ENCODE data around the gene PIK3R6. TPM values are rescaled to one million over a fixed set of nuclear protein-coding genes. Genes with fewer than 3 reads are reported as not detected.

The PIK3R6 gene
- total and polyA plus RNA-seq, 10 of the 15 experiments (the other 5 are each of a cell fraction or from before 2014, with no cell fraction given) = 6.7 to 146 (median 68.2) TPM

DNA sequence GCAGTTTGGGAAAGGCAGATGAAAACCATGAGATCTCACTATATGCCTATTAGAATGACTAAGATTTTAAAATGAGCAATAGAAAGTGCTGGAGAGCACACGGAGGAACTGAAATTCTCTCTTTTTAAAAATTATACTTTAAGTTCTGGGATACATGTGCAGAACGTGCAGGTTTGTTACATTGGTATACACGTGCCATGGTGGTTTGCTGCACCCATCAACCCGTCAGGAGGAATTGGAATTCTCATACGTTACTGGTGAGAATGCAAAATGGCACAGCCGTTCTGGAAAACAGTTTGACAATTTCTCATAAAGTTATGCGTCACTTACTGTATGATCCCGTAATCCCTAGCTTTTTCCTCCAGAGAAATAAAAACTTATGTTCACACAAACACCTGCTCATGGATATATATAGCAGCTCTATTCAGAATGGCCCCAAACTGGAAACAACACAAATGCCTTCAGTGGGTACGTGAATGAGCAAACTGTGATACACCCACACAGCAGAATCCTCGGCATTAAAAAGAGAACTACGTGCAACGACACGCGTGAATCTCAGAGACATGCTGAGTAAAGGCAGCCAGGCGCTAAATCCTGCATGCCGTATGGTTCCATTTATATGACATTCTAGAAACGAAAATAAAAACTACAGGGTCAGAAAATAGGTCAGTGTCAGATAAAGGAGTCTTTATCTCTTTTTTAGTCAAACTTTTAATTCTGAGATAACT is 11.8 kb downstream of the PIK3R6 start (continued):
- TF ChIP-seq JUNB (IDR thresholded peaks at IDR 0.05) = peak; percentile 88
- no peak for TF ChIP-seq HDAC2 (IDR thresholded peaks at IDR 0.05)
- TF ChIP-seq CBX3 (IDR thresholded peaks at IDR 0.05; ENCODE audit: borderline replicate concordance, low read depth) = no peak
- TF ChIP-seq SREBF1 (IDR thresholded peaks at IDR 0.05; ENCODE audit: low read length) = no peak
- peak; percentile 92 for TF ChIP-seq ATF7 (IDR thresholded peaks at IDR 0.05; ENCODE audit: low read depth)
- TF ChIP-seq BRCA1 (IDR thresholded peaks at IDR 0.05; ENCODE audit: low read depth, low read length) = no peak
- TF ChIP-seq ZNF622 (IDR thresholded peaks at IDR 0.05) = no peak
- TF ChIP-seq, protein P1, sequence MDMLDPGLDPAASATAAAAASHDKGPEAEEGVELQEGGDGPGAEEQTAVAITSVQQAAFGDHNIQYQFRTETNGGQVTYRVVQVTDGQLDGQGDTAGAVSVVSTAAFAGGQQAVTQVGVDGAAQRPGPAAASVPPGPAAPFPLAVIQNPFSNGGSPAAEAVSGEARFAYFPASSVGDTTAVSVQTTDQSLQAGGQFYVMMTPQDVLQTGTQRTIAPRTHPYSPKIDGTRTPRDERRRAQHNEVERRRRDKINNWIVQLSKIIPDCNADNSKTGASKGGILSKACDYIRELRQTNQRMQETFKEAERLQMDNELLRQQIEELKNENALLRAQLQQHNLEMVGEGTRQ (IDR thresholded peaks at IDR 0.05; ENCODE audit: borderline replicate concordance, low read depth, low read length) = no peak
- TF ChIP-seq, protein P2, sequence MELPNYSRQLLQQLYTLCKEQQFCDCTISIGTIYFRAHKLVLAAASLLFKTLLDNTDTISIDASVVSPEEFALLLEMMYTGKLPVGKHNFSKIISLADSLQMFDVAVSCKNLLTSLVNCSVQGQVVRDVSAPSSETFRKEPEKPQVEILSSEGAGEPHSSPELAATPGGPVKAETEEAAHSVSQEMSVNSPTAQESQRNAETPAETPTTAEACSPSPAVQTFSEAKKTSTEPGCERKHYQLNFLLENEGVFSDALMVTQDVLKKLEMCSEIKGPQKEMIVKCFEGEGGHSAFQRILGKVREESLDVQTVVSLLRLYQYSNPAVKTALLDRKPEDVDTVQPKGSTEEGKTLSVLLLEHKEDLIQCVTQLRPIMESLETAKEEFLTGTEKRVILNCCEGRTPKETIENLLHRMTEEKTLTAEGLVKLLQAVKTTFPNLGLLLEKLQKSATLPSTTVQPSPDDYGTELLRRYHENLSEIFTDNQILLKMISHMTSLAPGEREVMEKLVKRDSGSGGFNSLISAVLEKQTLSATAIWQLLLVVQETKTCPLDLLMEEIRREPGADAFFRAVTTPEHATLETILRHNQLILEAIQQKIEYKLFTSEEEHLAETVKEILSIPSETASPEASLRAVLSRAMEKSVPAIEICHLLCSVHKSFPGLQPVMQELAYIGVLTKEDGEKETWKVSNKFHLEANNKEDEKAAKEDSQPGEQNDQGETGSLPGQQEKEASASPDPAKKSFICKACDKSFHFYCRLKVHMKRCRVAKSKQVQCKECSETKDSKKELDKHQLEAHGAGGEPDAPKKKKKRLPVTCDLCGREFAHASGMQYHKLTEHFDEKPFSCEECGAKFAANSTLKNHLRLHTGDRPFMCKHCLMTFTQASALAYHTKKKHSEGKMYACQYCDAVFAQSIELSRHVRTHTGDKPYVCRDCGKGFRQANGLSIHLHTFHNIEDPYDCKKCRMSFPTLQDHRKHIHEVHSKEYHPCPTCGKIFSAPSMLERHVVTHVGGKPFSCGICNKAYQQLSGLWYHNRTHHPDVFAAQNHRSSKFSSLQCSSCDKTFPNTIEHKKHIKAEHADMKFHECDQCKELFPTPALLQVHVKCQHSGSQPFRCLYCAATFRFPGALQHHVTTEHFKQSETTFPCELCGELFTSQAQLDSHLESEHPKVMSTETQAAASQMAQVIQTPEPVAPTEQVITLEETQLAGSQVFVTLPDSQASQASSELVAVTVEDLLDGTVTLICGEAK (IDR thresholded peaks at IDR 0.05; ENCODE audit: borderline replicate concordance) = no peak
- TF ChIP-seq SMAD5 (IDR thresholded peaks at IDR 0.05; ENCODE audit: low read depth) = 0 out of 2 replicates have a peak, but pooled peaks have one; percentile 9
- TF ChIP-seq BACH1 (IDR thresholded peaks at IDR 0.05; ENCODE audit: borderline replicate concordance) = peak; percentile 95
- TF ChIP-seq ZZZ3 (IDR thresholded peaks at IDR 0.05; ENCODE audit: control insufficient read depth, insufficient read length, low read depth) = no peak
- TF ChIP-seq EGR1 (IDR thresholded peaks at IDR 0.05; ENCODE audit: borderline replicate concordance in 1 of 2, low read depth in 2 of 2, low read length in 2 of 2) = peak in 1 of 2 experiments; percentile 90; a peak in 2 of 3 replicates
- TF ChIP-seq NBN (IDR thresholded peaks at IDR 0.05) = peak; percentile 71
- TF ChIP-seq, protein P3, sequence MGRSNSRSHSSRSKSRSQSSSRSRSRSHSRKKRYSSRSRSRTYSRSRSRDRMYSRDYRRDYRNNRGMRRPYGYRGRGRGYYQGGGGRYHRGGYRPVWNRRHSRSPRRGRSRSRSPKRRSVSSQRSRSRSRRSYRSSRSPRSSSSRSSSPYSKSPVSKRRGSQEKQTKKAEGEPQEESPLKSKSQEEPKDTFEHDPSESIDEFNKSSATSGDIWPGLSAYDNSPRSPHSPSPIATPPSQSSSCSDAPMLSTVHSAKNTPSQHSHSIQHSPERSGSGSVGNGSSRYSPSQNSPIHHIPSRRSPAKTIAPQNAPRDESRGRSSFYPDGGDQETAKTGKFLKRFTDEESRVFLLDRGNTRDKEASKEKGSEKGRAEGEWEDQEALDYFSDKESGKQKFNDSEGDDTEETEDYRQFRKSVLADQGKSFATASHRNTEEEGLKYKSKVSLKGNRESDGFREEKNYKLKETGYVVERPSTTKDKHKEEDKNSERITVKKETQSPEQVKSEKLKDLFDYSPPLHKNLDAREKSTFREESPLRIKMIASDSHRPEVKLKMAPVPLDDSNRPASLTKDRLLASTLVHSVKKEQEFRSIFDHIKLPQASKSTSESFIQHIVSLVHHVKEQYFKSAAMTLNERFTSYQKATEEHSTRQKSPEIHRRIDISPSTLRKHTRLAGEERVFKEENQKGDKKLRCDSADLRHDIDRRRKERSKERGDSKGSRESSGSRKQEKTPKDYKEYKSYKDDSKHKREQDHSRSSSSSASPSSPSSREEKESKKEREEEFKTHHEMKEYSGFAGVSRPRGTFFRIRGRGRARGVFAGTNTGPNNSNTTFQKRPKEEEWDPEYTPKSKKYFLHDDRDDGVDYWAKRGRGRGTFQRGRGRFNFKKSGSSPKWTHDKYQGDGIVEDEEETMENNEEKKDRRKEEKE (IDR thresholded peaks at IDR 0.05) = no peak
- TF ChIP-seq SUZ12 (IDR thresholded peaks at IDR 0.05; ENCODE audit: unreplicated experiment) = no peak
- TF ChIP-seq, protein P4, sequence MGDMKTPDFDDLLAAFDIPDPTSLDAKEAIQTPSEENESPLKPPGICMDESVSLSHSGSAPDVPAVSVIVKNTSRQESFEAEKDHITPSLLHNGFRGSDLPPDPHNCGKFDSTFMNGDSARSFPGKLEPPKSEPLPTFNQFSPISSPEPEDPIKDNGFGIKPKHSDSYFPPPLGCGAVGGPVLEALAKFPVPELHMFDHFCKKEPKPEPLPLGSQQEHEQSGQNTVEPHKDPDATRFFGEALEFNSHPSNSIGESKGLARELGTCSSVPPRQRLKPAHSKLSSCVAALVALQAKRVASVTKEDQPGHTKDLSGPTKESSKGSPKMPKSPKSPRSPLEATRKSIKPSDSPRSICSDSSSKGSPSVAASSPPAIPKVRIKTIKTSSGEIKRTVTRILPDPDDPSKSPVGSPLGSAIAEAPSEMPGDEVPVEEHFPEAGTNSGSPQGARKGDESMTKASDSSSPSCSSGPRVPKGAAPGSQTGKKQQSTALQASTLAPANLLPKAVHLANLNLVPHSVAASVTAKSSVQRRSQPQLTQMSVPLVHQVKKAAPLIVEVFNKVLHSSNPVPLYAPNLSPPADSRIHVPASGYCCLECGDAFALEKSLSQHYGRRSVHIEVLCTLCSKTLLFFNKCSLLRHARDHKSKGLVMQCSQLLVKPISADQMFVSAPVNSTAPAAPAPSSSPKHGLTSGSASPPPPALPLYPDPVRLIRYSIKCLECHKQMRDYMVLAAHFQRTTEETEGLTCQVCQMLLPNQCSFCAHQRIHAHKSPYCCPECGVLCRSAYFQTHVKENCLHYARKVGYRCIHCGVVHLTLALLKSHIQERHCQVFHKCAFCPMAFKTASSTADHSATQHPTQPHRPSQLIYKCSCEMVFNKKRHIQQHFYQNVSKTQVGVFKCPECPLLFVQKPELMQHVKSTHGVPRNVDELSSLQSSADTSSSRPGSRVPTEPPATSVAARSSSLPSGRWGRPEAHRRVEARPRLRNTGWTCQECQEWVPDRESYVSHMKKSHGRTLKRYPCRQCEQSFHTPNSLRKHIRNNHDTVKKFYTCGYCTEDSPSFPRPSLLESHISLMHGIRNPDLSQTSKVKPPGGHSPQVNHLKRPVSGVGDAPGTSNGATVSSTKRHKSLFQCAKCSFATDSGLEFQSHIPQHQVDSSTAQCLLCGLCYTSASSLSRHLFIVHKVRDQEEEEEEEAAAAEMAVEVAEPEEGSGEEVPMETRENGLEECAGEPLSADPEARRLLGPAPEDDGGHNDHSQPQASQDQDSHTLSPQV (IDR thresholded peaks at IDR 0.05) = peak; percentile 16; the same call in 1 of the 2 replicates
- TF ChIP-seq SPI1 (IDR thresholded peaks at IDR 0.05; ENCODE audit: borderline replicate concordance, insufficient read depth, low read depth, low read length) = peak; percentile 73
- TF ChIP-seq KLF5 (IDR thresholded peaks at IDR 0.05; ENCODE audit: partially characterized antibody) = peak; percentile 72

All from GM12878 (cell line).